CD4-positive, CD25-positive, alpha-beta regulatory T cell (primary cell): ENCODE measurements around the gene BAIAP2L2. TPM values are rescaled to one million over a fixed set of nuclear protein-coding genes. Genes with fewer than 3 reads are reported as not detected.
"Not testable (repeated sequence)": the region's sequence is repeated elsewhere in the genome, so short reads cannot be mapped to it uniquely, and the experiment has no call there.

Source experiments
- ATAC-seq, 2 donors: fragments of 150-1000 bp; cut with Tn5 transposase; one replicate each; pipeline ENCODE4 v1.10.0; 2021; ENCODE audit warnings: low read depth in 2 of 2, moderate number of reproducible peaks in 2 of 2, moderate library complexity in 1 of 2
- DNase-seq, 3 donors: peaks; one replicate each; pipeline versions ENCODE4 v3.0.0 to v3.0.0-alpha.2; 2012 to 2022; ENCODE audit warnings: mixed read lengths in 1 of 3
- H3K27ac ChIP-seq: one replicate; pipeline ENCODE4 v1.7.0; 2013; ENCODE audit warnings: mild to moderate bottlenecking, low read length; ENCODE audit not compliant: insufficient read depth, poor library complexity, severe bottlenecking
- H3K27me3 ChIP-seq: one replicate; pipeline ENCODE4 v1.7.0; 2013; ENCODE audit warnings: low read length; ENCODE audit not compliant: control insufficient read depth, insufficient read depth
- H3K36me3 ChIP-seq: one replicate; pipeline ENCODE4 v1.7.0; 2013; ENCODE audit warnings: mild to moderate bottlenecking, low read length, moderate library complexity; ENCODE audit not compliant: control insufficient read depth, insufficient read depth
- H3K4me1 ChIP-seq: 2 replicates; pipeline ENCODE4 v1.7.0; 2013; ENCODE audit warnings: mild to moderate bottlenecking, low read length; ENCODE audit not compliant: insufficient read depth, control insufficient read depth, poor library complexity, severe bottlenecking
- H3K4me3 ChIP-seq: one replicate; pipeline ENCODE4 v1.7.0; 2013; ENCODE audit warnings: low read depth, mild to moderate bottlenecking, low read length, moderate library complexity
- H3K9me3 ChIP-seq, 2 experiments: 1 replicate in 1 of 2; 2 replicates in 1 of 2; pipeline ENCODE4 v1.7.0; 2013; ENCODE audit warnings: low read length in 2 of 2, mild to moderate bottlenecking in 1 of 2, moderate library complexity in 1 of 2; ENCODE audit not compliant: control insufficient read depth in 2 of 2
- H3K27ac Mint-ChIP-seq, 3 donors: one replicate each; pipeline ENCODE4 v1.8.0; 2020 to 2022; ENCODE audit warnings: mild to moderate bottlenecking in 3 of 3, mixed read lengths in 3 of 3, moderate library complexity in 2 of 3
- H3K27me3 Mint-ChIP-seq: one replicate; pipeline ENCODE4 v1.8.0; 2022; ENCODE audit warnings: mild to moderate bottlenecking, mixed read lengths
- H3K36me3 Mint-ChIP-seq: one replicate; pipeline ENCODE4 v1.8.0; 2020; ENCODE audit warnings: mixed read lengths
- H3K4me1 Mint-ChIP-seq, 4 donors: one replicate each; pipeline ENCODE4 v1.8.0; 2020 to 2022; ENCODE audit warnings: mixed read lengths in 4 of 4, mild to moderate bottlenecking in 1 of 4
- H3K4me3 Mint-ChIP-seq, 4 donors: one replicate each; pipeline ENCODE4 v1.8.0; 2020 to 2022; ENCODE audit warnings: mild to moderate bottlenecking in 4 of 4, mixed read lengths in 4 of 4, moderate library complexity in 3 of 4
- H3K9me3 Mint-ChIP-seq, 7 donors: one replicate each; pipeline ENCODE4 v1.8.0; 2020 to 2022; ENCODE audit warnings: mixed read lengths in 7 of 7, mild to moderate bottlenecking in 3 of 7, moderate library complexity in 2 of 7
- polyA plus RNA-seq, 4 donors: library from polyadenylated mRNA; unstranded; fragments of 300-500 nt; fragmentation: Illumina TruSeq; gene quantifications; one replicate each; pipeline ENCODE4 v1.2.3, GENCODE V29; 2021
- total RNA-seq: library from RNA; stranded (reverse); gene quantifications from one replicate; pipeline ENCODE4 v1.2.3, GENCODE V29; 2022

Gene BAIAP2L2
- total and polyA plus RNA-seq, 5 donors from 2014 or later: 1.2 TPM; not detected in 4

DNA sequence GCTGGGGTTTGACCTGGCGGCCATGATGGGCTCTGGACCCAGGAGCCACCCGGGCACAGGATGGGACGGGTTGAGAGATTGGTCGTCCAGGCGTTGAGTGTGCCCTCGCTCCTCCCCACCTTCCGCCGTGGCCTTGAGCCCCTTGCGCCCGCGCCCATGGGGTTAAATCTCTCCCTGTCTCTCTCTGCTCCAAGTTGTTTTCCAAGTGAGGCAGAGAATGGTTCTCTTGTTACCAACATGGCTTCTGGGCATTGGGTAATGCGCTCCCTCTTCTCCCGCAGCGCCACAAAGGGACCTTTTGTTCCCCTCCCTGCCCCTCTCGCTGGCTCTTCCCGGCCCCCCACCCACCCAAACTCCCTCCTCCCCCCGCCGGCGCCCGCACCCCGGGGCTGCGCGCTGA lies 72.1 kb downstream of the BAIAP2L2 start:
- Histone ChIP-seq H3K27ac (no peak overlapping the region), H3K4me1 (no peaks in the 10 kb centered on the region), H3K9me3 (no peaks in the 10 kb centered on the region), H3K36me3 (no peaks in the 10 kb centered on the region), H3K27me3 (no peaks in the 10 kb centered on the region), H3K4me3 (no peak overlapping the region)
- no peak for DNase-seq
- Mint-ChIP-seq H3K36me3 (no peaks in the 10 kb centered on the region), H3K9me3 (no peaks in the 10 kb centered on the region), H3K4me1 (peaks cover 0 to 2% (median 0%) of the 10 kb centered on the region in 4 donors), H3K4me3 (no peak overlapping the region), H3K27ac (no peak overlapping the region), H3K27me3 (peaks cover 11% of the 10 kb centered on the region)
- ATAC-seq: no peak

- H3K9me3 ChIP-seq, H3K4me3 Mint-ChIP-seq, H3K27ac ChIP-seq, H3K9me3 Mint-ChIP-seq, H3K27ac Mint-ChIP-seq, H3K4me1 Mint-ChIP-seq, H3K36me3 Mint-ChIP-seq, ATAC-seq, H3K4me3 ChIP-seq, H3K36me3 ChIP-seq, DNase-seq, H3K27me3 ChIP-seq, H3K4me1 ChIP-seq: not testable (repeated sequence)
- H3K27me3 Mint-ChIP-seq: peaks cover 11% of the 10 kb centered on the region
These were observed 72.9 kb downstream of the BAIAP2L2 start for GRCh38 chr22:38037367-38038150.

DNA sequence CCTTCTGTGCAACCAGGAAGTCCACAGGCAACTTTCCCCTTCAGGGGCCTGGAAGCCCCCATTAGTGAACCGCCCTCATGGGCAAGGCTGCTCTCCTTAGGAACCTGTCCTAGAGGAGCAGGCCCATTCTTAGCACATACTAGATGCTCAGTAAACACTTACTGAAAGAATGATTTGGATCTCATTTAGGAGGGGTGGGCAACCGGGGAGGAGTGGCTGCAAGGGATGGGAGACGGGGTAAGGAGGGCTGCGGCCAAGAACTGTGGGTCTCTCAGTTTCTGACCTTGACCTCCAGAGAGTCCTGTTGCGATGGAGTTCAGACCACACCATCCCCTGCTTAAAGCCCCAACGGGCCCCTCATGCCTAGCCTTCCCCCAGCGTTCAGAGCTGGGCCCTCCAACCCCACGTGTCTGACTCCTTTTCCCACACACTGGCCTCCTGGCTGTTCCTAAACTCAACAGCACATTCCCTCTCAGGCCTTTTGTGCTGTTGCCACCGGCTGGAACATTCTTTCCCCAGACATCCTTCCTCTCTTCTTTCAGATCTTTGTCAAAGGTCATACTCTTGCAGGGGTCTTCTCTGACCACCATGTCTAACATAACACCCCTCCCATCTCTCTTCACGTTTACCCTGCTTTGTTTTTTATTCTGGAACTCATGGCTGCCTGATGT lies 74.0 kb downstream of the BAIAP2L2 start:
- no peak overlapping the region for H3K4me3 ChIP-seq
- peaks cover 5% of the 10 kb centered on the region for H3K27me3 Mint-ChIP-seq
- no peaks in the 10 kb centered on the region for H3K36me3 ChIP-seq
- no peak overlapping the region for H3K27ac Mint-ChIP-seq
- DNase-seq (no peak), ATAC-seq (no peak)
- H3K4me3 Mint-ChIP-seq: no peak overlapping the region
- H3K4me1 ChIP-seq: no peaks in the 10 kb centered on the region
- no peaks in the 10 kb centered on the region for H3K9me3 ChIP-seq
- no peak overlapping the region for H3K27ac ChIP-seq
- H3K4me1 Mint-ChIP-seq: peaks cover 0 to 2% (median 0%) of the 10 kb centered on the region in 4 donors
- no peaks in the 10 kb centered on the region for H3K36me3 Mint-ChIP-seq
- no peaks in the 10 kb centered on the region for H3K9me3 Mint-ChIP-seq
- no peaks in the 10 kb centered on the region for H3K27me3 ChIP-seq

- no peaks in the 10 kb centered on the region for H3K36me3 Mint-ChIP-seq
- peaks cover 5% of the 10 kb centered on the region for H3K27me3 Mint-ChIP-seq
- ATAC-seq: no peak
- Histone ChIP-seq H3K4me3 (no peak overlapping the region), H3K27ac (no peak overlapping the region), H3K4me1 (no peaks in the 10 kb centered on the region), H3K9me3 (no peaks in the 10 kb centered on the region), H3K27me3 (no peaks in the 10 kb centered on the region), H3K36me3 (no peaks in the 10 kb centered on the region)
- no peak for DNase-seq
- no peak overlapping the region for H3K27ac Mint-ChIP-seq
- peaks cover 0 to 2% (median 0%) of the 10 kb centered on the region in 4 donors for H3K4me1 Mint-ChIP-seq
- no peak overlapping the region for H3K4me3 Mint-ChIP-seq
- H3K9me3 Mint-ChIP-seq: no peaks in the 10 kb centered on the region
These were observed 75.0 kb downstream of the BAIAP2L2 start for GRCh38 chr22:38035530-38035885.

Other genes with a start within 250 kb of the BAIAP2L2 start
- gene MICALL1, start 204.4 kb downstream of the BAIAP2L2 start, total RNA-seq: 25.2 TPM
- 1 to 10 TPM; 1.1 to 2.4 (median 1.7) TPM for gene MICALL1, start 204.4 kb downstream of the BAIAP2L2 start, polyA plus RNA-seq
- gene C22orf23, start 157.1 kb downstream of the BAIAP2L2 start, total RNA-seq: not detected
- gene C22orf23, start 157.1 kb downstream of the BAIAP2L2 start, polyA plus RNA-seq: not detected
- gene POLR2F, start 157.0 kb downstream of the BAIAP2L2 start, total RNA-seq: 34.5 TPM
- 100 to 1,000 TPM; 152 to 170 (median 157) TPM for gene POLR2F, start 157.0 kb downstream of the BAIAP2L2 start, polyA plus RNA-seq
- not detected for gene SOX10, start 126.1 kb downstream of the BAIAP2L2 start, total RNA-seq
- not detected for gene SOX10, start 126.1 kb downstream of the BAIAP2L2 start, polyA plus RNA-seq
- 23.0 TPM for gene PICK1, start 53.3 kb downstream of the BAIAP2L2 start, total RNA-seq
- gene PICK1, start 53.3 kb downstream of the BAIAP2L2 start, polyA plus RNA-seq: 1 to 10 TPM; 4.5 to 7.3 (median 6.8) TPM
- gene SLC16A8, start 26.5 kb downstream of the BAIAP2L2 start, total RNA-seq: not detected
- gene SLC16A8, start 26.5 kb downstream of the BAIAP2L2 start, polyA plus RNA-seq: not detected
- 137 TPM for gene PLA2G6, start 71.1 kb upstream of the BAIAP2L2 start, total RNA-seq
- gene PLA2G6, start 71.1 kb upstream of the BAIAP2L2 start, polyA plus RNA-seq: 1 to 10 TPM; 2.6 to 6.9 (median 5.4) TPM
- 39.4 TPM for gene MAFF, start 91.3 kb upstream of the BAIAP2L2 start, total RNA-seq
- gene MAFF, start 91.3 kb upstream of the BAIAP2L2 start, polyA plus RNA-seq: 1 to 10 TPM; 1.4 to 2.4 (median 2.0) TPM
- 31.3 TPM for gene TMEM184B, start 162.3 kb upstream of the BAIAP2L2 start, total RNA-seq
- 1 to 10 TPM; 7.2 to 8.2 (median 7.7) TPM for gene TMEM184B, start 162.3 kb upstream of the BAIAP2L2 start, polyA plus RNA-seq
- 154 TPM for gene CSNK1E, start 206.7 kb upstream of the BAIAP2L2 start, total RNA-seq
- gene CSNK1E, start 206.7 kb upstream of the BAIAP2L2 start, polyA plus RNA-seq: 10 to 100 TPM in 2 of 4 donors, 1 to 10 TPM in 2; 7.4 to 12.4 (median 9.5) TPM